ENCODE data around the gene LYPD5. TPM values are rescaled to one million over a fixed set of nuclear protein-coding genes. Genes with fewer than 3 reads are reported as not detected.

The LYPD5 gene
- total RNA-seq, 1 experiment from 2014 or later = 0.46 TPM

DNA sequence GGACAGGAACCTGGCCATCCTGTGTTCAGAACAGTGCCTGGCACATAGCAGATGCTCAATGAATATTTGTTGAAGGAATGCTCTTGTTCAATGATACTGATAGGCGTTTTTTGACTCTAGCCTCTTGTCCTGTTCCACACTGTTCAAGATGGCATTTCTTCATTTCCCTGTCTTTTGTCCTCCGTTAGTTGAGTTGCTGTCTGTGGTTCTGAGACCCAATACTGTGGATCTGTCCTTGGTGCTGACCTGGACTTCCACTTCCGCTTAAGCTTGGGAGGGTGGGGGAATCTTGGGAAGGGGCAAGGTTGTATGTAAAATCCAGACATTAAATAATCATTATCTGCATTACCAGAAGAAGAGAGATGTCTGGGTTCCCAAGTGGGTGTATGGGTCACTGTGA, 13.2 kb downstream of the LYPD5 start (continued):
- TF ChIP-seq, protein P1, sequence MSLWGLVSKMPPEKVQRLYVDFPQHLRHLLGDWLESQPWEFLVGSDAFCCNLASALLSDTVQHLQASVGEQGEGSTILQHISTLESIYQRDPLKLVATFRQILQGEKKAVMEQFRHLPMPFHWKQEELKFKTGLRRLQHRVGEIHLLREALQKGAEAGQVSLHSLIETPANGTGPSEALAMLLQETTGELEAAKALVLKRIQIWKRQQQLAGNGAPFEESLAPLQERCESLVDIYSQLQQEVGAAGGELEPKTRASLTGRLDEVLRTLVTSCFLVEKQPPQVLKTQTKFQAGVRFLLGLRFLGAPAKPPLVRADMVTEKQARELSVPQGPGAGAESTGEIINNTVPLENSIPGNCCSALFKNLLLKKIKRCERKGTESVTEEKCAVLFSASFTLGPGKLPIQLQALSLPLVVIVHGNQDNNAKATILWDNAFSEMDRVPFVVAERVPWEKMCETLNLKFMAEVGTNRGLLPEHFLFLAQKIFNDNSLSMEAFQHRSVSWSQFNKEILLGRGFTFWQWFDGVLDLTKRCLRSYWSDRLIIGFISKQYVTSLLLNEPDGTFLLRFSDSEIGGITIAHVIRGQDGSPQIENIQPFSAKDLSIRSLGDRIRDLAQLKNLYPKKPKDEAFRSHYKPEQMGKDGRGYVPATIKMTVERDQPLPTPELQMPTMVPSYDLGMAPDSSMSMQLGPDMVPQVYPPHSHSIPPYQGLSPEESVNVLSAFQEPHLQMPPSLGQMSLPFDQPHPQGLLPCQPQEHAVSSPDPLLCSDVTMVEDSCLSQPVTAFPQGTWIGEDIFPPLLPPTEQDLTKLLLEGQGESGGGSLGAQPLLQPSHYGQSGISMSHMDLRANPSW (CRISPR knock-in tag; conservative IDR thresholded peaks at IDR 0.05; ENCODE audit: low read depth) = no peak
- TF ChIP-seq, protein P2, sequence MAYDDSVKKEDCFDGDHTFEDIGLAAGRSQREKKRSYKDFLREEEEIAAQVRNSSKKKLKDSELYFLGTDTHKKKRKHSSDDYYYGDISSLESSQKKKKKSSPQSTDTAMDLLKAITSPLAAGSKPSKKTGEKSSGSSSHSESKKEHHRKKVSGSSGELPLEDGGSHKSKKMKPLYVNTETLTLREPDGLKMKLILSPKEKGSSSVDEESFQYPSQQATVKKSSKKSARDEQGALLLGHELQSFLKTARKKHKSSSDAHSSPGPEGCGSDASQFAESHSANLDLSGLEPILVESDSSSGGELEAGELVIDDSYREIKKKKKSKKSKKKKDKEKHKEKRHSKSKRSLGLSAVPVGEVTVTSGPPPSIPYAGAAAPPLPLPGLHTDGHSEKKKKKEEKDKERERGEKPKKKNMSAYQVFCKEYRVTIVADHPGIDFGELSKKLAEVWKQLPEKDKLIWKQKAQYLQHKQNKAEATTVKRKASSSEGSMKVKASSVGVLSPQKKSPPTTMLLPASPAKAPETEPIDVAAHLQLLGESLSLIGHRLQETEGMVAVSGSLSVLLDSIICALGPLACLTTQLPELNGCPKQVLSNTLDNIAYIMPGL (CRISPR knock-in tag; IDR thresholded peaks at IDR 0.05) = no peak
- TF ChIP-seq, protein P3, sequence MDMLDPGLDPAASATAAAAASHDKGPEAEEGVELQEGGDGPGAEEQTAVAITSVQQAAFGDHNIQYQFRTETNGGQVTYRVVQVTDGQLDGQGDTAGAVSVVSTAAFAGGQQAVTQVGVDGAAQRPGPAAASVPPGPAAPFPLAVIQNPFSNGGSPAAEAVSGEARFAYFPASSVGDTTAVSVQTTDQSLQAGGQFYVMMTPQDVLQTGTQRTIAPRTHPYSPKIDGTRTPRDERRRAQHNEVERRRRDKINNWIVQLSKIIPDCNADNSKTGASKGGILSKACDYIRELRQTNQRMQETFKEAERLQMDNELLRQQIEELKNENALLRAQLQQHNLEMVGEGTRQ (CRISPR knock-in tag; IDR thresholded peaks at IDR 0.05) = no peak
- TF ChIP-seq, protein P4, sequence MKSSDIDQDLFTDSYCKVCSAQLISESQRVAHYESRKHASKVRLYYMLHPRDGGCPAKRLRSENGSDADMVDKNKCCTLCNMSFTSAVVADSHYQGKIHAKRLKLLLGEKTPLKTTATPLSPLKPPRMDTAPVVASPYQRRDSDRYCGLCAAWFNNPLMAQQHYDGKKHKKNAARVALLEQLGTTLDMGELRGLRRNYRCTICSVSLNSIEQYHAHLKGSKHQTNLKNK (CRISPR knock-in tag; IDR thresholded peaks at IDR 0.05) = no peak
- TF ChIP-seq FOXK1 (CRISPR knock-in tag; IDR thresholded peaks at IDR 0.05) (no peak), EMX1 (CRISPR knock-in tag; IDR thresholded peaks at IDR 0.05) (no peak), FOXJ3 (CRISPR knock-in tag; IDR thresholded peaks at IDR 0.05; ENCODE audit: borderline replicate concordance) (peak; percentile 66; the same call in 1 of the 2 replicates), MYBL2 (CRISPR knock-in tag; IDR thresholded peaks at IDR 0.05) (no peak)
- TF ChIP-seq, protein P5, sequence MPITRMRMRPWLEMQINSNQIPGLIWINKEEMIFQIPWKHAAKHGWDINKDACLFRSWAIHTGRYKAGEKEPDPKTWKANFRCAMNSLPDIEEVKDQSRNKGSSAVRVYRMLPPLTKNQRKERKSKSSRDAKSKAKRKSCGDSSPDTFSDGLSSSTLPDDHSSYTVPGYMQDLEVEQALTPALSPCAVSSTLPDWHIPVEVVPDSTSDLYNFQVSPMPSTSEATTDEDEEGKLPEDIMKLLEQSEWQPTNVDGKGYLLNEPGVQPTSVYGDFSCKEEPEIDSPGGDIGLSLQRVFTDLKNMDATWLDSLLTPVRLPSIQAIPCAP (CRISPR knock-in tag; IDR thresholded peaks at IDR 0.05) = peak; percentile 89; the same call in 1 of the 2 replicates

DNA sequence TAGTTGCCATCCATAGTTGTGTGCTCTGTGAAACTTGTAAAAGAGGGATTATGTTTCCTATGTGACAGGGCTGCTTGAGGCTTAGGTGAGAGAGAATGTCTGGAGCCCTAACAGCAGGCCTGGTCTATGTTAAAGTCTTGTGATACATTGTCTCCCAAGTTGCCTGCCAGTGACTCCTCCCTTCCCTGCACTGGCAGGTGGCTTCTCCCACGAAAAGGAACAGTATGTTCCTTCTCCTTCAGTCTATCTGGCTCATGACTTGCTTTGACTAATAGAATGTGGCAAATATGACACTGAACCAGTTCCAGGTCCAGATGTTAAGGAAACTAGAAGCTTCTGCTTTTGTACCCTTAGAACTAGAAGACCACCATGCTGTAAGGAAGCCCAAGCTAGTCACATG, 15.6 kb downstream of the LYPD5 start:
- DNase-seq (ENCODE audit: low spot score) (no peak), ATAC-seq (no peak)
- H3K27me3 Mint-ChIP-seq (ENCODE audit: low read depth) = no peaks in the 10 kb centered on the region
- no peaks in the 10 kb centered on the region for H3K9me3 Mint-ChIP-seq
- TF ChIP-seq, protein P1 (CRISPR knock-in tag; conservative IDR thresholded peaks at IDR 0.05; ENCODE audit: low read depth) = no peak
- TF ChIP-seq, protein P6, sequence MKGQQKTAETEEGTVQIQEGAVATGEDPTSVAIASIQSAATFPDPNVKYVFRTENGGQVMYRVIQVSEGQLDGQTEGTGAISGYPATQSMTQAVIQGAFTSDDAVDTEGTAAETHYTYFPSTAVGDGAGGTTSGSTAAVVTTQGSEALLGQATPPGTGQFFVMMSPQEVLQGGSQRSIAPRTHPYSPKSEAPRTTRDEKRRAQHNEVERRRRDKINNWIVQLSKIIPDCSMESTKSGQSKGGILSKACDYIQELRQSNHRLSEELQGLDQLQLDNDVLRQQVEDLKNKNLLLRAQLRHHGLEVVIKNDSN (CRISPR knock-in tag; IDR thresholded peaks at IDR 0.05) = no peak
- TF ChIP-seq, protein P7, sequence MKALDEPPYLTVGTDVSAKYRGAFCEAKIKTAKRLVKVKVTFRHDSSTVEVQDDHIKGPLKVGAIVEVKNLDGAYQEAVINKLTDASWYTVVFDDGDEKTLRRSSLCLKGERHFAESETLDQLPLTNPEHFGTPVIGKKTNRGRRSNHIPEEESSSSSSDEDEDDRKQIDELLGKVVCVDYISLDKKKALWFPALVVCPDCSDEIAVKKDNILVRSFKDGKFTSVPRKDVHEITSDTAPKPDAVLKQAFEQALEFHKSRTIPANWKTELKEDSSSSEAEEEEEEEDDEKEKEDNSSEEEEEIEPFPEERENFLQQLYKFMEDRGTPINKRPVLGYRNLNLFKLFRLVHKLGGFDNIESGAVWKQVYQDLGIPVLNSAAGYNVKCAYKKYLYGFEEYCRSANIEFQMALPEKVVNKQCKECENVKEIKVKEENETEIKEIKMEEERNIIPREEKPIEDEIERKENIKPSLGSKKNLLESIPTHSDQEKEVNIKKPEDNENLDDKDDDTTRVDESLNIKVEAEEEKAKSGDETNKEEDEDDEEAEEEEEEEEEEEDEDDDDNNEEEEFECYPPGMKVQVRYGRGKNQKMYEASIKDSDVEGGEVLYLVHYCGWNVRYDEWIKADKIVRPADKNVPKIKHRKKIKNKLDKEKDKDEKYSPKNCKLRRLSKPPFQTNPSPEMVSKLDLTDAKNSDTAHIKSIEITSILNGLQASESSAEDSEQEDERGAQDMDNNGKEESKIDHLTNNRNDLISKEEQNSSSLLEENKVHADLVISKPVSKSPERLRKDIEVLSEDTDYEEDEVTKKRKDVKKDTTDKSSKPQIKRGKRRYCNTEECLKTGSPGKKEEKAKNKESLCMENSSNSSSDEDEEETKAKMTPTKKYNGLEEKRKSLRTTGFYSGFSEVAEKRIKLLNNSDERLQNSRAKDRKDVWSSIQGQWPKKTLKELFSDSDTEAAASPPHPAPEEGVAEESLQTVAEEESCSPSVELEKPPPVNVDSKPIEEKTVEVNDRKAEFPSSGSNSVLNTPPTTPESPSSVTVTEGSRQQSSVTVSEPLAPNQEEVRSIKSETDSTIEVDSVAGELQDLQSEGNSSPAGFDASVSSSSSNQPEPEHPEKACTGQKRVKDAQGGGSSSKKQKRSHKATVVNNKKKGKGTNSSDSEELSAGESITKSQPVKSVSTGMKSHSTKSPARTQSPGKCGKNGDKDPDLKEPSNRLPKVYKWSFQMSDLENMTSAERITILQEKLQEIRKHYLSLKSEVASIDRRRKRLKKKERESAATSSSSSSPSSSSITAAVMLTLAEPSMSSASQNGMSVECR (CRISPR knock-in tag; IDR thresholded peaks at IDR 0.05; ENCODE audit: borderline replicate concordance) = no peak
- TF ChIP-seq ZNF219 (CRISPR knock-in tag; IDR thresholded peaks at IDR 0.05; ENCODE audit: borderline replicate concordance) (no peak), IRF2 (CRISPR knock-in tag; IDR thresholded peaks at IDR 0.05; ENCODE audit: borderline replicate concordance, low read depth) (no peak), OVOL2 (CRISPR knock-in tag; IDR thresholded peaks at IDR 0.05; ENCODE audit: borderline replicate concordance) (no peak), KAT7 (CRISPR knock-in tag; IDR thresholded peaks at IDR 0.05; ENCODE audit: borderline replicate concordance) (no peak)
- TF ChIP-seq, protein P8, sequence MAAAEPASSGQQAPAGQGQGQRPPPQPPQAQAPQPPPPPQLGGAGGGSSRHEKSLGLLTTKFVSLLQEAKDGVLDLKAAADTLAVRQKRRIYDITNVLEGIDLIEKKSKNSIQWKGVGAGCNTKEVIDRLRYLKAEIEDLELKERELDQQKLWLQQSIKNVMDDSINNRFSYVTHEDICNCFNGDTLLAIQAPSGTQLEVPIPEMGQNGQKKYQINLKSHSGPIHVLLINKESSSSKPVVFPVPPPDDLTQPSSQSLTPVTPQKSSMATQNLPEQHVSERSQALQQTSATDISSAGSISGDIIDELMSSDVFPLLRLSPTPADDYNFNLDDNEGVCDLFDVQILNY (CRISPR knock-in tag; IDR thresholded peaks at IDR 0.05) = no peak
- TF ChIP-seq, protein P9, sequence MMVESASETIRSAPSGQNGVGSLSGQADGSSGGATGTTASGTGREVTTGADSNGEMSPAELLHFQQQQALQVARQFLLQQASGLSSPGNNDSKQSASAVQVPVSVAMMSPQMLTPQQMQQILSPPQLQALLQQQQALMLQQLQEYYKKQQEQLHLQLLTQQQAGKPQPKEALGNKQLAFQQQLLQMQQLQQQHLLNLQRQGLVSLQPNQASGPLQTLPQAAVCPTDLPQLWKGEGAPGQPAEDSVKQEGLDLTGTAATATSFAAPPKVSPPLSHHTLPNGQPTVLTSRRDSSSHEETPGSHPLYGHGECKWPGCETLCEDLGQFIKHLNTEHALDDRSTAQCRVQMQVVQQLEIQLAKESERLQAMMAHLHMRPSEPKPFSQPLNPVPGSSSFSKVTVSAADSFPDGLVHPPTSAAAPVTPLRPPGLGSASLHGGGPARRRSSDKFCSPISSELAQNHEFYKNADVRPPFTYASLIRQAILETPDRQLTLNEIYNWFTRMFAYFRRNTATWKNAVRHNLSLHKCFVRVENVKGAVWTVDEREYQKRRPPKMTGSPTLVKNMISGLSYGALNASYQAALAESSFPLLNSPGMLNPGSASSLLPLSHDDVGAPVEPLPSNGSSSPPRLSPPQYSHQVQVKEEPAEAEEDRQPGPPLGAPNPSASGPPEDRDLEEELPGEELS (CRISPR knock-in tag; IDR thresholded peaks at IDR 0.05) = no peak
- H3K36me3 Mint-ChIP-seq = no peaks in the 10 kb centered on the region
- CTCF ChIA-PET = interaction anchor here (1.0 to 1.4 kb wide), 3 partner anchors 12 to 41 kb away, joined by 3 to 6 read pairs (median 3); no protein-coding TSS in a partner anchor
- H3K27ac Mint-ChIP-seq = no peak overlapping the region
- POLR2A ChIA-PET = no interaction called here
- 0 out of 2 replicates have a peak, but pooled peaks cover 3% of the 10 kb centered on the region for H3K4me1 Mint-ChIP-seq
- no peak overlapping the region for H3K4me3 Mint-ChIP-seq

Measured in WTC11 (cell line).